DND-41 (cell line): Measurements from ENCODE around the gene PLCE1.

ENCODE experiments used
- ATAC-seq: fragments of 200-7000 bp; cut with Tn5 transposase; 3 replicates; pipeline ENCODE4 v1.9.1; 2021; ENCODE audit warnings: low read depth; ENCODE audit not compliant: insufficient read depth
- DNase-seq: peaks from one replicate; pipeline ENCODE4 v3.0.0-alpha.2; 2020
- H2AFZ ChIP-seq: 2 replicates; pipeline ENCODE4 v1.6.0; 2012; ENCODE audit warnings: low read depth, low read length
- H3K27ac ChIP-seq: 2 replicates; pipeline ENCODE4 v1.5.1; 2012; ENCODE audit warnings: low read length, inconsistent platforms
- H3K27me3 ChIP-seq: fragments of 200-600 bp; sonication (generic); 2 replicates; pipeline ENCODE4 v1.6.0; 2012; ENCODE audit warnings: low read length, mild to moderate bottlenecking, inconsistent platforms; ENCODE audit not compliant: insufficient read depth, poor library complexity
- H3K36me3 ChIP-seq: 2 replicates; pipeline ENCODE4 v1.5.1; 2012; ENCODE audit warnings: low read length, inconsistent platforms; ENCODE audit not compliant: insufficient read depth
- H3K4me1 ChIP-seq: 2 replicates; pipeline ENCODE4 v1.5.1; 2012; ENCODE audit warnings: mild to moderate bottlenecking, low read length; ENCODE audit not compliant: insufficient read depth
- H3K4me2 ChIP-seq: 2 replicates; pipeline ENCODE4 v1.6.0; 2012; ENCODE audit warnings: mild to moderate bottlenecking, moderate library complexity, low read length, inconsistent platforms; ENCODE audit not compliant: insufficient read depth
- H3K4me3 ChIP-seq, 2 experiments: fragments of 200-600 bp in 1 of 2; shearing (Covaris generic) in 1 of 2; 2 replicates each; pipeline ENCODE4 v1.5.1; 2012 to 2016; ENCODE audit warnings: inconsistent platforms in 2 of 2, low read length in 2 of 2, mild to moderate bottlenecking in 2 of 2, low read depth in 1 of 2, moderate library complexity in 1 of 2
- H3K79me2 ChIP-seq: 2 replicates; pipeline ENCODE4 v1.6.0; 2012; ENCODE audit warnings: low read length, inconsistent platforms; ENCODE audit not compliant: insufficient read depth
- H3K9ac ChIP-seq: 2 replicates; pipeline ENCODE4 v1.6.0; 2012; ENCODE audit warnings: low read depth, mild to moderate bottlenecking, inconsistent platforms, low read length, moderate library complexity
- H3K9me3 ChIP-seq: 2 replicates; pipeline ENCODE4 v1.5.1; 2012; ENCODE audit warnings: low read length, moderate library complexity, mild to moderate bottlenecking, inconsistent platforms; ENCODE audit not compliant: insufficient read depth, severe bottlenecking
- H4K20me1 ChIP-seq: 2 replicates; pipeline ENCODE4 v1.6.0; 2012; ENCODE audit warnings: low read length; ENCODE audit not compliant: insufficient read depth
- CTCF ChIP-seq: IDR thresholded peaks from 2 replicates; pipeline ENCODE4 v1.5.1; 2012; ENCODE audit warnings: borderline replicate concordance, low read length, moderate library complexity, mild to moderate bottlenecking; ENCODE audit not compliant: poor library complexity, severe bottlenecking; ENCODE audit errors: extremely low read depth
- EZH2 ChIP-seq: IDR thresholded peaks from 3 replicates; pipeline ENCODE4 v1.6.1; 2012; ENCODE audit warnings: borderline replicate concordance, low read depth, mild to moderate bottlenecking, moderate library complexity, low read length, inconsistent platforms; ENCODE audit not compliant: severe bottlenecking

PLCE1 gene

DNA sequence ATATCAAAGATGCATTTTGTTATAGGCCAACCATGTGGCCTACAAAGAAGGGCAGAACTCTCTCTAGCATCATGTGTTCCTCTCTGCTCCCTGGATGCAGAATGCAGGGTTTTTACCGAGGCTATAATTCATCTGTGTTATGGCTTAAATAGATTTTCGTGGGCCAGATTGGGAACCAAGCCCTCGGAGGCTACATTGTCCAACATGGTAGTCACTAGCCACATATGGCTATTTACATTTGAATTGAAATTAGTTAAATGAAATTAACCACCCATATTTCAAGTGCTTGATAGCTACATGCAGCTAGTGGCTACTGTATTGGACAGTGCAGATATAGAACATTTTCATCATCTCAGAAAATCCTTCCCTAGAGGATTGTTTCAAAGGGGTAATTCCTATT lies 2.8 kb downstream of the PLCE1 start:
- TF ChIP-seq CTCF (no peak), EZH2 (no peak)
- Histone ChIP-seq H3K4me1 (no peaks in the 10 kb centered on the region), H3K4me2 (no peak overlapping the region), H3K4me3 (no peak overlapping the region), H3K9ac (no peak overlapping the region), H3K27ac (no peak overlapping the region), H3K9me3 (no peaks in the 10 kb centered on the region), H3K36me3 (no peaks in the 10 kb centered on the region), H4K20me1 (no peaks in the 10 kb centered on the region), H3K27me3 (peaks cover 15% of the 10 kb centered on the region), H2AFZ (no peak overlapping the region), H3K79me2 (no peaks in the 10 kb centered on the region)
- DNase-seq, result no peak
- no peak for ATAC-seq

GRCh38 chr10:93997546-93997945 lies 3.8 kb downstream of the PLCE1 start:
- TF ChIP-seq CTCF (no peak), EZH2 (no peak)
- Histone ChIP-seq H3K4me3 (no peak overlapping the region), H3K9ac (no peak overlapping the region), H3K36me3 (no peaks in the 10 kb centered on the region), H3K4me2 (no peak overlapping the region), H3K27ac (no peak overlapping the region), H3K9me3 (no peaks in the 10 kb centered on the region), H2AFZ (no peak overlapping the region), H3K4me1 (no peaks in the 10 kb centered on the region), H4K20me1 (no peaks in the 10 kb centered on the region), H3K27me3 (peaks cover 19% of the 10 kb centered on the region), H3K79me2 (no peaks in the 10 kb centered on the region)
- DNase-seq, result no peak
- ATAC-seq, result no peak

DNA sequence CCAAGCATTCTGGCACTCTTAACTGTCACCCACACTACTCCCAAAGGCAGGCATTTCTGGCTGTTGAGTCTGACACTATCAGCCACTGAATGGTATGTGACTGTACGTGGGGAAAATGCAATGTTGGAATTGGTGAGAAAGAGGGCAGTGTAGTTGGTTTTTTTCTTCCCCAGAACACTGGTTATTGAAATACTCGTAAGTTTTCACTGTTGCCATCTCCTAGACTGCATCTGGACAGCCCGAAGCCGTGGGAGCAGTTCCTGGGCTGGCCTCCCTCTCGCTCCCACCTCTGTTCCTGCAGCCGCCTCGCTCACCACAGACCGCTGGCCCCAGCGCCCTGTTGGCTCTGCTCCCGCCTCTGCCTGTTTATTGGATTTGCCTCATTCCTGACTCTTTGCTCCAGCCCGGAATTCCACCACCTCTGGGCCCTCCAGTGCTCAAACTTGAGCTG lies 5.7 kb downstream of the PLCE1 start:
- H3K79me2 ChIP-seq, result no peaks in the 10 kb centered on the region
- H2AFZ ChIP-seq, result no peak overlapping the region
- no peaks in the 10 kb centered on the region for H3K4me1 ChIP-seq
- no peak overlapping the region for H3K4me3 ChIP-seq
- H3K4me2 ChIP-seq, result no peak overlapping the region
- no peaks in the 10 kb centered on the region for H3K36me3 ChIP-seq
- H3K27me3 ChIP-seq, result peaks cover 19% of the 10 kb centered on the region
- no peak for ATAC-seq
- no peak overlapping the region for H3K27ac ChIP-seq
- no peak overlapping the region for H3K9ac ChIP-seq
- DNase-seq, result no peak
- H4K20me1 ChIP-seq, result no peaks in the 10 kb centered on the region
- H3K9me3 ChIP-seq, result no peaks in the 10 kb centered on the region
- TF ChIP-seq CTCF (no peak), EZH2 (no peak)

DNA sequence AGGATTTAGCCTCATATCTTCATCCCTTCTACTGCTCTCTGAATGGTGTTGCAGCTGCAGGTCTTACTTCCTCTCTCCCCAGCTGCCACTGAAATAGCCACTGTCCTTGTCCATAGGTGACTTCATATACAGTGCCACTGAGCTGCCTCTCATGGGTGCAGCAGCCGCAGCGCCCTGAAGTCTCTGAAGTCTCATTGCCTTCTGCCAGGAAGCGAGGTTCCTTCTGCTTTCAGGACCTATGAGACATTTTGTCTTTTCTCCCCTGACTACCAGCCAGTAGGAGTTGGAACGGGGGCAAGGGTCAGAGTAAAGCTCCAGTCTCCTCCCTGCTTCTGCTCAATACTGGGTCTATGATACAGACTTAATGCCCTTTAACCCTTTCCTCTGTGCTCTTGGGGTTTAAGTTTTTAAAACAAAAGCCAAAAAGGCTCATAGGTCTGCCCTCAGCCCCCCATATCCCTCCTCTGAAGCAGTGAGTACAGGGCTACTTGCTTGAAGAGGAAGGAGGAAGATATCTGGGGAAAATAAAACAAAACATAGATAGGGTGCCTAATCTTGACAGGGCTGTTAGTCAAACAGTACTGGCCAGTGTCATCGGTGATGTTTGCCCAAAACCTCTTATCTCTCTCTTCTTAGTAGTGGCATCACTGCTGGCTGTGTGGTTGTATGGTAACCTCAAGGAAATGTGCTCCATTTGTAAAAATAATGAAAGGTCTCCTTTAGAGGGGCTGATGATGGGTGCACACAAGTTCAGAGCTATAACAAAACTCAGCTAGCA lies 7.1 kb downstream of the PLCE1 start:
- DNase-seq, result no peak
- no peak for ATAC-seq
- Histone ChIP-seq H3K4me3 (no peak overlapping the region), H3K9me3 (no peaks in the 10 kb centered on the region), H3K79me2 (no peaks in the 10 kb centered on the region), H3K9ac (no peak overlapping the region), H3K4me2 (no peak overlapping the region), H3K4me1 (no peaks in the 10 kb centered on the region), H3K27me3 (peaks cover 19% of the 10 kb centered on the region), H2AFZ (no peak overlapping the region), H4K20me1 (no peaks in the 10 kb centered on the region), H3K27ac (no peak overlapping the region), H3K36me3 (no peaks in the 10 kb centered on the region)
- TF ChIP-seq CTCF (no peak), EZH2 (no peak)
